GM12892 (cell line): Measurements from ENCODE around the gene PPP1R12C.

Experiments used
- DNase-seq: peaks from one replicate; pipeline ENCODE4 v3.0.0; 2011; ENCODE audit not compliant: insufficient read length
- FAIRE-seq: peaks from 2 replicates; lab custom pipeline; 2011; peaks lifted over from hg19 to GRCh38; lab: Jason Lieb, UNC
- POLR2A ChIP-seq: IDR thresholded peaks from 2 replicates; pipeline ENCODE4 v1.6.1; 2011; ENCODE audit warnings: low read depth, low read length, control low read depth
- POLR2AphosphoS5 ChIP-seq: IDR thresholded peaks from 2 replicates; pipeline ENCODE4 v1.6.1; 2011; ENCODE audit warnings: low read depth, low read length, control low read depth
- TAF1 ChIP-seq: IDR thresholded peaks from 2 replicates; pipeline ENCODE4 v1.6.1; 2011; ENCODE audit warnings: low read depth, mild to moderate bottlenecking, control low read depth, low read length, borderline replicate concordance

The PPP1R12C gene

DNA sequence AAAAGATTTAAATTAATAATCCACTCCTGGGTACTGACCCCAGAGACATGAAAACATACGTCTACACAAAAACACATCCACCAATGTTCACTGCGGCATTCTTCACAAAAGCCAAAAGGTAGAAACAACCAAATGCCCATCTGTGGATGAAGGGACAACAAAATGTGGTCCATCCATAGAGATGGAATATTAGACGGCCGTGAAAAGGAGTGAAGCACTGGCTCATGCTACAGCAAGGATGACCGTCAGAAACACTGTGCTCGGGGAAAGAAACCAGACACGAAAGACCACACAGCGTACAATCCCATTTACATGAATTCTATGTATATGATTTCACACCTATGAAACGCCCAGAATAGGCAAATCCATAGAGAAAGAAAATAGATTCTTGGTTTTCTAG is 60.6 kb downstream of the PPP1R12C start:
- no peak for FAIRE-seq
- no peak for DNase-seq
- TF ChIP-seq POLR2AphosphoS5 = no peak

DNA sequence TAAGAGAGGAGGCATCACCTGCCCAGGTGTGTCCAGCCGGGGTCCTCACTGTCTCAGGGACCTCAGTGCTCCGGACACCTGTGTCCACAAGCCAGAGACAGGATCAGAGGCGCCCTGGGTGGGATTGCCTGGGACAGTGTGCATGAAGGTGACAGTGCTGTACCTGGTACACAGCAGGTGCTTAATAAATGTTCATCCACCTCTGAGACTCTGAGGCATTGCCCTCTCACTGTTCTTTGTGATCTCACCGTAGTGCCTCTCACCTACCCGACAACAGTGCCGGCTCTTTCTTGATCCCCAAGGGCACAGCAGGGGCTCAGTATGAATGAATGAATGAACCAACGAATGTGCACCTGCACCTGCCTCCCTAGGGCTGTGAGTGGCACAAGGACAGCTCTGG is 63.7 kb downstream of the PPP1R12C start:
- DNase-seq (no peak), FAIRE-seq (no peak)
- TF ChIP-seq POLR2A (no peak), TAF1 (no peak), POLR2AphosphoS5 (no peak)

DNA sequence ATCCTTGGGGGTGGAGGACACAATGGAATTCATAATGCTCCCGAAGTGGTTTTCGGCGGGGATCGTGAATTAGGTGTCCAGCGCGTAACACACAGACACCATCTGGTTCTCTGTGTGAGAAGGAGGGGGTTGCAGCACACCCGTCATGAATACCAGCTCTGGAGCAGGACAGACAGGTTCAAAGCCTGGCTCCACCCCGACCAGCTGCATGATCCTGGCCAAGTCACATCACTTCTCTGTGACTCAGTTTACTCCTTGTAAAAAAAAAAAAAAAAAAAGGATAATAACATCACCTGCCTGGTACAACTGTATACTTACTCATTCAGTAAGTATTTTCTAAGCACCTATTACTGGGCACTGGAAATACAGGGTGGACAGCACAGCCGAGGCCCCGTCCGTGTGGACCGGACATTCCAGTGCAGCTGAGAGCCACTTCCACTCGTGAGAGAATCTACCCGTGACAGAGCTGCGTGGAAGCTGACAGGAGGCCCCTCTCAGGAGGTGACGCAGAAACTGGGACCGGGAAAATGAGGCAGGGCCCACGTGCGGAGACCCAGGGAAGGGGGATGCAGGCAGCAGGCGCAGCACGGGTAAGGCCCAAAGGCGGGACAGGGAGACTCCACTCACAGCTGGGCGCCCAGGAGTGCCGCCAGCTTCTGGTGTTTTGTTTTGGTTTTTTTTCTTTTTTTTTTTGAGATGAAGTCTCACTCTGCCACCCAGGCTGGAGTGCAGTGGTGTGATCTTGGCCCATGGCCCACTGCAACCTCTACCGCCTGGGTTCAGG is 66.5 kb downstream of the PPP1R12C start:
- TF ChIP-seq TAF1 (no peak), POLR2AphosphoS5 (no peak), POLR2A (no peak)
- DNase-seq (no peak), FAIRE-seq (no peak)

DNA sequence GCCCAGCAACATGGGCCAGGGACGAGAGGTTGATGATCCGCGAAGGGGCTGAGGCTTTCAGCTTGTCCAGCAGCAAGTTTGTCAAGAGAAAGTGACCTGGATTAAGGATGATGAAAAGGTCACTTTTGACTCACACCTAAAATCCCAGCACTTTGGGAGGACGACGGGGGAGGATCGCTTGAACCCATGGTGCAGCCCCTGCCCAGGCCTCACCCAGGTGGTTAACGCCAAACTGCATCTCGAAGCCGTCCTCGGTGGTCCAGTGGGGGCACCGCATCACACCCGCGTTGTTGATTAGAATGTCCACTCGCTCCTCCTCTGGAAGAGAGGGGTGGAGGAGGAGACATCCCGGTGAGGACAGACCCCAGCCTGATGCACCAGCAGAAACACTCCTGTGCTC is 69.0 kb downstream of the PPP1R12C start:
- no peak for DNase-seq
- TF ChIP-seq POLR2AphosphoS5 (no peak), TAF1 (no peak), POLR2A (no peak)
- FAIRE-seq = no peak

DNA sequence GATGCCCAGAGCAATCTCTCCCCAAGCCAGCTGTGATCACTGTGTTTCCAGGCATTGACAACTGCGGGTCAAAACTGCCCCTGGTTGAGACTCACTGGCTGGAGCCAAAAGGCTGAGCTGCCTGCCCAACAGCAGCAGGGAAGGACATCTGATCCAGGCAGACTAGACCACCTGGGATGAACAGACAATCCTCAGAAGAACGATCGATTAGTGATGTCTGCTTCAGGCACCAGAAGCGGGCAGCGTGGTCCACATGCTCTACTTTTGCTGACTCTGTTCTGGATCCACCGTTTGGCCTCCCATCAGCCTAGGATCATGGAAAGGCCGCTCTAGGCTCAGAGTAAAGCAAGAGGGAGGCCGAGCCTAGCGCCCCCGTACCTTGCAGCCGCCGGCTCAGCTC is 69.5 kb downstream of the PPP1R12C start:
- no peak for TF ChIP-seq TAF1
- TF ChIP-seq POLR2A = no peak
- no peak for TF ChIP-seq POLR2AphosphoS5
- FAIRE-seq (no peak), DNase-seq (no peak)

DNA sequence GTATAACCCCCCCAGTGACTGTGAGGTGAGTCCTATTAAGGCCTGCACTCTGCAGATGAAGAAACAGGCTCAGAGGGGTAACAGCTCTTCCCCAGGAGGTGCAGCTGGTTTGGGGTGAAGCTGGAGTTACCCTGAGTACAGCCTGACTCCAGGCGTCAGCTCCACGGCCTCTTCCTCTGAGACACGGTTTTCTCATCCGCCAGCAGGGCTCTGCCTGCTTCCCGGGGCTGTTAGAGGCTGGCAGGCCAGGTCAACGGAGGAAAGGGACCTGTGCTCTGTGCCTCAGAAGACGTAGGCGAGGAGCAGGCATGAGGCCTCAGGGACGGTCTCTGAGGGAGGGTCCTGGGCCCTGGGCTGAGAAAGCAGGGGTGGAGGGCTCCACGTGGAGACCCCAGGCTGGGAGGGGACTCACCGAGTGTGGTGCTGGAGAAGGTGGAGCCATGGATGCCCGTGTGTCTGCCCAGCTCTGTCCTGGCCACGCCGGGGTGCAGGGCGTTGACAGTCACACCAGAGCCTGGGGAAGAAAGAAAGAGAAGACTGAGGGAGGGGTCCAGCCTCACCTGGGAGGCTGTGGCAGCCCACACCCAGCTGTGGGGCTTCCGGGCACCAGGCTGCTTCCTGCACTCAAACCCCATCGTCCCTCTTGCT is 70.3 kb downstream of the PPP1R12C start:
- FAIRE-seq (no peak), DNase-seq (no peak)
- no peak for TF ChIP-seq POLR2A
- TF ChIP-seq TAF1 = no peak
- no peak for TF ChIP-seq POLR2AphosphoS5

DNA sequence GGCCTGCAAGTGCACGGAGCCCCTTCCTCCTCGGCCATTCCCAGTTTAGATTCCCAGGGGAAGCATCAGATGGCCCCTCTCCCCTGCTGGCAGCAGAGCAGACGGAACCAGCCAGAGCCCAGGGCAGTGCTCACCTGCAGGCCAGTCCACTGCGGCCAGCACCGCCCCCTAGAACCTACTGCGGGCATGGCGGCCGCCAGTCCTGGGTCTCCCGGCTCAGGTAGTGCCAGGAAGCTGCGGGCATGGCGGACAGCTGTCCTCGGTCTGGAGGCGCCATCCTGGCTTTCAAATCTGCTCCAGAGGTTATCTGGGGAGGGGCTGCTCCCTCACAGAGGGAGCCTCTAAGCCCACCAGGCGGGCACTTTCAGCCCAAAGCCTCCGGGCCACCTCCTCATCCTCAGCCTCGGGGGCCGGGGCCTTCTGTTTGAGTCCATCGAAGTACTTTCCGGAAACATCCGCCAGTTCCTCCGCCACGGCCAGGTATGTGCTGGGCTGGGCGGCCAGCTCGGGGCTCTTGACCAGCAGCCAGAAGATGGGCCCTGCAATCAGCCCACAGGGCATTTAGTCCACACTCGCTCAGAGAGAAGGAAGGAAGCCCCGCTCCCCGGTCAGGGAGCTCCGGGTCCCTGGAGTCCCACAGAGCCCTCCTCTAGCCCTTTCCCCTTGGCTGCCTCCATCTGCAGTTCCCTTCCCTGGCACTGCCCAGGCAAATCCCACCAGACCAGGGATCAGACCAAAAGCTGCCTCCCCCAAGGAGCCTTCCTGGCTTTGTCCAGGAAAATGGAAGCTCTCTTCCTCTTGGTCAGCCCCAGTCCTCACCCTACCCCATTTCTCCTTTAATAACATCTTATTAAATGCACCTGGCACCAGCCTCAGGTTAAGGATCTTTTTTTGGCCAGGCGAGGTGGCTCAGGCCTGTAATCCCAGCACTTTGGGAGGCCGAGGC is 72.4 kb downstream of the PPP1R12C start:
- FAIRE-seq = no peak

DNA sequence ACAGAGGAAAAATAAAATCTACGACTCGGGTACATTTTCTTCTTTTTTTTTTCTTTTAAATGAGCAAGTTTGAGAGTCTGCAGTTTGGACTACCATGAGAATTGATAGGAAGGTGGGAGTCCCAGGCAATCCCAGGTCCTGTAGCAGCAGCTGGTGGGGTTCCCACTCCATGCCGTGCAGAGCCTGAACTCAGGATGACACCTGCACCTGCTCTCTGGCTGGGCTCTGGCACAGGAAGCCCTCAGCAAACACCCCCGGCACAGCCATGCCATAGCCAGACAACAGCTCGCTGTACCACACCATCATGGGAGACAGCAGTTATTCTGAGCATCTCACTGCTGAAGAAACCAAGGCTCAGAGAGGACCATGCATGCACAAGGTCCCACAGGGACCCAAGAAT is 73.2 kb downstream of the PPP1R12C start:
- TF ChIP-seq POLR2AphosphoS5 (no peak), TAF1 (no peak), POLR2A (no peak)
- no peak for DNase-seq
- FAIRE-seq = no peak

More for the DNA sequence above, 72.4 kb downstream of the PPP1R12C start:
- no peak for DNase-seq
- TF ChIP-seq TAF1 (no peak), POLR2A (peak; percentile 27; the same call in 1 of the 2 replicates), POLR2AphosphoS5 (no peak)

DNA sequence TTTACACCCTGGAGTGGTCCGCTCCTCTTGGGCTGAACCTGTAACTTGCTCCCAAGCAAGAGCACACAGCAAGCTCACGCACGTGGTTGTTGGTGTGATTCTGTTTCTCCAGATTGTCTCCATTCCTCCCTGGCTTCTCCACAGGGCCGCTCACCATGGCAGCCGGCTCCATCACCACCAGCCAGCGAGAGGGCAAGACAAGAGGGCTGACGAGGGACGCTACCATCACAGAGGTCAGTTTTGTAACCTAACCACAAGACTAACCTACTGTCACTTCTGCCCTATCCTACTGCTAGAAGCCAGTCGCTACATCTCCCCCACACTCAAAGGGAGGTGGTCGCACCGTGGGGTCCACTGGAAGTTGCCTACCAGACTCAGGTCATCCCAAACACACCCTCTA is 74.7 kb downstream of the PPP1R12C start:
- DNase-seq (no peak), FAIRE-seq (no peak)
- no peak for TF ChIP-seq POLR2A
- no peak for TF ChIP-seq POLR2AphosphoS5
- TF ChIP-seq TAF1 = no peak

DNA sequence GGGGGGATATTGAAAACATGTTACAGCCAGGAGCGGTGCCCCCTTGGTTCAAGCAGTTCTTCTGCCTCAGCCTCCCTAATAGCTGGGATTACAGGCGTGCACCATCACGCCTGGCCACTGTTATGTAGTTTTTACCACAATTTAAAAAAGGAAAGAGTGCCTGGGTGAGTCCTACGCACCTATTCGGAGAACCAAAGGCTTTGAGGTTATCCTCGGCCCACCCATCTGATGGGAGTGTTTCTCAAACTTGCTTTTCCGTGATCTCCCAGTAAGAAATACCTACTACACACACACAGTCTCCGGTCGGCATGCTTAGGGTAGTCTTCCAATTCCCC is 75.1 kb downstream of the PPP1R12C start:
- DNase-seq (no peak), FAIRE-seq (no peak)
- no peak for TF ChIP-seq POLR2A
- TF ChIP-seq TAF1 = no peak
- no peak for TF ChIP-seq POLR2AphosphoS5

DNA sequence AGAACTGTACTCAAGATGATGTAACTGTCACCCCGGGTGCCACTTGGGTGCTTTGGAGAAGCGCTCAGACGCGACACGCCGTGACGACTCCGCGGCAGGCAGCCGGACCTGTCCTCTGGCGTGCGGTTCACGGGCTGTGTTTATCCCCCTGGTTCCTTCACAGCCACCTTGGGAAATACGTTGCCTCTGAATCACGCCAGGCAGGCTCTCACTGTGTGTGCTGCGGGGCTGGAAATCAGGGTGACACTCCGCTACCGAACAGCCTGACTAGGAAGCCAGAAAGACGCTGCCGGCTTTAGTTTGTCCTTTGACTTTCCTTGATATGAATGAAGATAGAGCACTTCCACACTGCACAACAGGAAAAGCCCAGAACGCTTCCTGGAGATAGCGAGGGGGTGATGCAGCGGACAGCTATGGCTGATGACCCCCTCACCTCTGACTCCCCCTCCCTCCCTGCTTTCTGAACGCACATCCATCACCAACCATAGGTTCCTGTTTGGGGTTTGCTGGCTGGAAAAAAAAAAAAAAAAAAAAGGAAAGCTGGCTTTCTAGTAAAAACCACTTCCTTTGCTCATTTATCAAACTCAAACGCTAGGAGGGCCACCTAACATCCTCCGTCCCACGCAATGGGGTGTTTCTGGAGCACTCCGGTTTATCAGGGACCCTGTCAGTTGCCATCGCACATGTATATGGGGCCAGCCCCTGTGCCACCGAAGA is 75.7 kb downstream of the PPP1R12C start:
- no peak for FAIRE-seq
- TF ChIP-seq POLR2A = no peak
- TF ChIP-seq TAF1 = no peak
- TF ChIP-seq POLR2AphosphoS5 = no peak

More for the DNA sequence above, 75.7 kb downstream of the PPP1R12C start:
- no peak for DNase-seq
